Measurements from ENCODE around the gene PKLR.
A peak's percentile ranks its signal among the peaks of the same experiment; 100 is the strongest.

DNA sequence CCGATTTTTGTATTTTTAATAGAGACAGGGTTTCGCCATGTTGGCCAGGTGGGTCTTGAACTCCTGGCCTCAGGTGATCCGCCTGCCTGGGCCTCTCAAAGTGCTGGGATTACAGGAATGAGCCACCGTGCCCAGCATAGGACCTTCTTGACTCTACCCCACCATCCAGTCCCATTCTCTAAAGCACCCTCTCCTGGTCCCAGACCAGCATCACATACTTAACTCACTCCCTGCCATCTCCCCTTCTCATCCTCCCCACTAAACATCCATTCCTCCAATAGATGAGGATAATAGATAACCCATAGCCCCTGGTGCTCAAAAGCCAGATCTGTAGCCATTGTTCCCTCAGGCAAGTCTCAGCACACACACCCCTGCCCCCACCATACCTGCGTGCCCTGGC, 48.0 kb downstream of the PKLR start:
- peak; percentile 76; the same call in 1 of the 2 replicates for TF ChIP-seq GATA2 (IDR thresholded peaks at IDR 0.05; ENCODE audit: low read depth, low read length)
- no peak for TF ChIP-seq GATA3 (IDR thresholded peaks at IDR 0.05; ENCODE audit: low read depth, low read length)
